Thymus (tissue), 11 donors: ENCODE results near the gene LUC7L2. TPM values are rescaled to one million over a fixed set of nuclear protein-coding genes. Genes with fewer than 3 reads are reported as not detected.
"Not testable (repeated sequence)": the region's sequence is repeated elsewhere in the genome, so short reads cannot be mapped to it uniquely, and the experiment has no call there.

ENCODE experiments used
- DNase-seq, 9 donors: peaks; one replicate each; pipeline ENCODE4 v3.0.0-alpha.2; 2013; ENCODE audit warnings: low spot score in 9 of 9, low read depth in 6 of 9, missing footprints in 1 of 9
- H3K27ac ChIP-seq, 2 donors: one replicate each; pipeline ENCODE4 v1.5.1; 2013; ENCODE audit warnings: control low read depth in 1 of 2, low read depth in 1 of 2, low read length in 1 of 2, mild to moderate bottlenecking in 1 of 2, moderate library complexity in 1 of 2
- H3K27me3 ChIP-seq, 2 donors: one replicate each; pipeline ENCODE4 v1.5.1; 2013; ENCODE audit warnings: low read length in 1 of 2; ENCODE audit not compliant: control insufficient read depth in 2 of 2, insufficient read depth in 1 of 2
- H3K36me3 ChIP-seq, 2 donors: one replicate each; pipeline ENCODE4 v1.5.1; 2013; ENCODE audit warnings: low read length in 1 of 2, mild to moderate bottlenecking in 1 of 2, moderate library complexity in 1 of 2; ENCODE audit not compliant: control insufficient read depth in 2 of 2, insufficient read depth in 2 of 2
- H3K4me1 ChIP-seq, 2 donors: one replicate each; pipeline ENCODE4 v1.5.1; 2013; ENCODE audit warnings: low read length in 2 of 2; ENCODE audit not compliant: control insufficient read depth in 2 of 2, insufficient read depth in 2 of 2
- H3K4me3 ChIP-seq, 2 donors: one replicate each; pipeline ENCODE4 v1.5.1; 2013; ENCODE audit warnings: low read length in 2 of 2, control low read depth in 1 of 2, mild to moderate bottlenecking in 1 of 2
- H3K9me3 ChIP-seq, 2 donors: one replicate each; pipeline ENCODE4 v1.5.1; 2013; ENCODE audit warnings: low read length in 1 of 2, mild to moderate bottlenecking in 1 of 2; ENCODE audit not compliant: control insufficient read depth in 2 of 2, insufficient read depth in 1 of 2
- WGBS: extraction: QIAGEN DNeasy Blood & Tissue Kit; methylation state at CpG from one replicate; pipeline ENCODE4 v1.1.7; 2013; 5-methylcytosine and 5-hydroxymethylcytosine counted together
- polyA plus RNA-seq: library from polyadenylated mRNA; stranded (reverse); fragments of 200-250 nt; gene quantifications from one replicate; pipeline ENCODE4 v1.2.3, GENCODE V29; 2013
- total RNA-seq: library from RNA; stranded (reverse); fragments of 120-200 nt; gene quantifications from one replicate; pipeline ENCODE4 v1.2.4, GENCODE V29; 2013
- donor health status: healthy.

The LUC7L2 gene
- total and polyA plus RNA-seq, 2 donors = 44.1 to 108 TPM

- H3K9me3 ChIP-seq = no peaks in the 10 kb centered on the region
- no peak for DNase-seq
- peaks cover 33 to 72% of the 10 kb centered on the region in 2 donors for H3K36me3 ChIP-seq
- 61% methylated on average over 4 of the region's 4 CpGs for WGBS
- no peak overlapping the region for H3K4me3 ChIP-seq
- no peaks in the 10 kb centered on the region for H3K4me1 ChIP-seq
- H3K27me3 ChIP-seq = no peaks in the 10 kb centered on the region
- no peak overlapping the region for H3K27ac ChIP-seq
Measured at GRCh38 chr7:139424004-139424403, 64.3 kb downstream of the LUC7L2 start.

DNA sequence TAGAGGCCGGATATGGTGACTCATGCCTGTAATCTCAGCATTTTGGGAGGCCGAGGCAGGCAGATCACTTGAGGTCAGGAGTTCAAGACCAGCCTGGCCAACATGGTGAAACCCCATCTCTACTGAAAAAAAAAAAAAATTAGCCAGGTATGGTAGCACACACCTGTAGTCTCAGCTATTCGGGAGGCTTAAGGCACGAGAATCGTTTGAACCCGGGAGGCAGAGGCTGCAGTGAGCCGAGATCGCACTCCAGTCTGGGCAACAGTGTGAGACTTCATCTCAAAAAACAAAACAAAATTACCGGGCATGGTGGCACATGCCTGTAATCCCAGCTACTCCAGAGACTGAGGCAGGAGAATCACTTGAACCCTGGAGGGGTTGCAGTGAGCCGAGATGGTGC, 66.0 kb downstream of the LUC7L2 start:
- not testable (repeated sequence) for H3K9me3 ChIP-seq, H3K4me1 ChIP-seq, H3K4me3 ChIP-seq, H3K27ac ChIP-seq, H3K27me3 ChIP-seq, DNase-seq
- peaks cover 28 to 58% of the 10 kb centered on the region in 2 donors for H3K36me3 ChIP-seq
- WGBS = 97% methylated on average over 10 of the region's 10 CpGs

DNA sequence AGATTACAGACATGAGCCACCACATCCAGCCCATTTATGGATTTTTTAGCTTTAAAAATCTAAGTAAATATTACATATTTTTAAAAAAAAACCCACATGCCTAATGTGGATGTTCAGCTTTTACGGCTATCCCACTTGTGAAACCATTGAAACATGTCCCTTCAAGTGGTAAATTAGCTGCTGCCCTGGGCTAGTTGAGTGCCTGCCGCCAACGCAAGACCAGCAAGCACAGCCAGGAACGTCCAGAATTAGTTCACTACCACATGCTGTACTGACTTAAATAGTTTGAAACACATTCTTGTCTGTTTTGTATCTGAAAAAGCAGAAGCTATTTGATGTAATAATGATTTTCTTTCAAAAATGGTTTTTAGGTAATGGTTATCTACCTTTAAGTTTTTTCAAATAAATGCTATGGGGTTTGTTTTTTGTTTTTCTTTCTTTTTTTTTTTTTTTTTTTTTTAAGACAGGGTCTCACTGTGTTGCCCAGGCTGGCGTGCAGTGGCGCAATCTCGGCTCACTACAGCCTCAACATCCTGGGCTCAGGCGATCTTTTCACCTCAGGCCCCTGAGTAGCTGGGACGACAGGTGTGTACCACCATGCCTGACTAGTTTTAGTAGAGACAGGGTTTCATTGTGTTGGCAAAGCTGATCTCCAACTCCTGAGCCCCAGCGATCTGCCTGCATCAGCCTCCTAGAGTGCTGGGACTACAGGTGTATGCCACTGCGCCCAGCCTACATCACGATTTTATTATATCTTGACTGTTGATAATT, 66.7 kb downstream of the LUC7L2 start:
- WGBS = 98% methylated on average over 12 of the region's 12 CpGs
- no peak overlapping the region for H3K4me3 ChIP-seq
- H3K4me1 ChIP-seq = no peaks in the 10 kb centered on the region
- H3K27ac ChIP-seq = no peak overlapping the region
- no peak for DNase-seq
- H3K9me3 ChIP-seq = no peaks in the 10 kb centered on the region
- H3K27me3 ChIP-seq = no peaks in the 10 kb centered on the region
- peaks cover 28 to 54% of the 10 kb centered on the region in 2 donors for H3K36me3 ChIP-seq

DNA sequence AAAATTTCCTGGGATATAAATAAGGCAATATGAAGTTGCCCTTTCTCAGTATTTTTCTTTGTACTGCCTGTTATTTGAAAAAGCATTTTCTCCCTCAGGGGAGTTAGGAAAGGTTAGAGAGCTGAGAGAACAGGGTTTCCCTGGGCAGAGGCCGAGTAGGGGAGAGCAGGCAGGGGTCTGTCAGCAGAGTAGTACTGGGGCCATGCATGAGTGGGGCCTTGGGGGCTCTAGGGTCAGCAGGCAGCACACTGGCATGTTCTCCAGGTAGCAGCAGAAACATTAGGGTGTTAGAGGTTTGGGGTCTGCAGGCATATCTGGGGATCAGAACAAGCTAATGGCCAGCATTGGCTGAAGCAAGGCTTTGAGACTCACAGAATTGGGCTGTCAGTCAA, 67.3 kb downstream of the LUC7L2 start:
- no peaks in the 10 kb centered on the region for H3K27me3 ChIP-seq
- no peak overlapping the region for H3K4me3 ChIP-seq
- no peaks in the 10 kb centered on the region for H3K4me1 ChIP-seq
- H3K9me3 ChIP-seq = no peaks in the 10 kb centered on the region
- 100% methylated on average over 1 of the region's 1 CpG for WGBS
- DNase-seq = no peak
- no peak overlapping the region for H3K27ac ChIP-seq
- H3K36me3 ChIP-seq = peaks cover 27 to 48% of the 10 kb centered on the region in 2 donors

DNA sequence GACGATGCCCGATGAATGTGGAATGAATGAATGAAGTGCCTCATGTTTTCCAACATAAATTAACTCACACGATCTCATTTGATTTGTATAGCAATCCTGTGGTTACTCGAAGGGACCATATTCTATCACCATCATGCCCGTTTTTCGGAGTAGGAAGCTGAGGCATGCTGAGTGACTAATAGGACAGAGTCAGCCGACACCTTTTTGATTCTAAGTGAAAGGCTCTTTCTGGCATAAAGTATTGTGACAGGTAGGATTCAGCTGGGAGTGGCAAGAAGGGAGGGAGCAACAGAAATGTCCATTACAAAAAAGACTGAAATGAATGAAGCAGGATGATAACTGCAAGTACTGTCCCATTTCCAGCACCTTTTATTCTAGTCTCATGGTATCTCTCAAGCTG, 68.1 kb downstream of the LUC7L2 start:
- Histone ChIP-seq H3K27ac (no peak overlapping the region), H3K4me1 (no peaks in the 10 kb centered on the region)
- WGBS = 98% methylated on average over 7 of the region's 7 CpGs

GRCh38 chr7:139429735-139430134, 70.0 kb downstream of the LUC7L2 start:
- not testable (repeated sequence) for DNase-seq, H3K27ac ChIP-seq, H3K27me3 ChIP-seq, H3K4me1 ChIP-seq, H3K9me3 ChIP-seq, H3K4me3 ChIP-seq
- peaks cover 18 to 26% of the 10 kb centered on the region in 2 donors for H3K36me3 ChIP-seq
- 97% methylated on average over 14 of the region's 14 CpGs for WGBS

More for the DNA sequence above, 68.1 kb downstream of the LUC7L2 start:
- DNase-seq = no peak
- peaks cover 25 to 41% of the 10 kb centered on the region in 2 donors for H3K36me3 ChIP-seq
- no peak overlapping the region for H3K4me3 ChIP-seq
- no peaks in the 10 kb centered on the region for H3K9me3 ChIP-seq
- no peaks in the 10 kb centered on the region for H3K27me3 ChIP-seq

DNA sequence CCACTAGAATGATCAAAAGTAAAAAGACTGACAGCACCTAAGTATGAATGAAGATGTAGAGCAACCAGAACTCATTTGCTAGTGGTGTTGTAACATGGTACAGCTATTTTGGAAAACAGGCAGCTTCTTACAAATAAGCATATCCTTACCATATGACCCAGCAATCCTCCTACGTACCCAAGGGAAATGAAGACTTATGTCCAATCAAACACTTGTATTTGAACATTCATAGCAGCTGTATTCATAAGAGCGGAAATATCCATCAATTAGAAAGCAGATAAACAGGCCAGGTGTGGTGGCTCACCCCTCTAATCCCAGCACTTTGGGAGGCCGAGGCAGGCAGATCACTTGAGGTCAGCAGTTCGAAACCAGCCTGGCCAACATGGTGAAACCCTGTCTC, 70.7 kb downstream of the LUC7L2 start:
- Histone ChIP-seq H3K9me3 (no peaks in the 10 kb centered on the region), H3K27ac (no peak overlapping the region), H3K36me3 (peaks cover 16 to 23% of the 10 kb centered on the region in 2 donors), H3K27me3 (no peaks in the 10 kb centered on the region), H3K4me3 (no peak overlapping the region), H3K4me1 (no peaks in the 10 kb centered on the region)
- no peak for DNase-seq
- 95% methylated on average over 4 of the region's 4 CpGs for WGBS

GRCh38 chr7:139431010-139431409, 71.3 kb downstream of the LUC7L2 start:
- DNase-seq = peak in 1 of 9 donors; percentile 16
- 93% methylated on average over 2 of the region's 2 CpGs for WGBS
- no peaks in the 10 kb centered on the region for H3K4me1 ChIP-seq
- no peaks in the 10 kb centered on the region for H3K9me3 ChIP-seq
- H3K36me3 ChIP-seq = peaks cover 13 to 23% of the 10 kb centered on the region in 2 donors
- H3K4me3 ChIP-seq = no peak overlapping the region
- no peak overlapping the region for H3K27ac ChIP-seq
- H3K27me3 ChIP-seq = no peaks in the 10 kb centered on the region

GRCh38 chr7:139431459-139431858, 71.8 kb downstream of the LUC7L2 start:
- no peak overlapping the region for H3K27ac ChIP-seq

More at GRCh38 chr7:139431459-139431858, 71.8 kb downstream of the LUC7L2 start:
- Histone ChIP-seq H3K27me3 (no peaks in the 10 kb centered on the region), H3K4me1 (no peaks in the 10 kb centered on the region), H3K9me3 (no peaks in the 10 kb centered on the region), H3K36me3 (peaks cover 12 to 23% of the 10 kb centered on the region in 2 donors), H3K4me3 (no peak overlapping the region)
- DNase-seq = no peak
- 97% methylated on average over 3 of the region's 3 CpGs for WGBS
